GM19455 (cell line): ENCODE measurements around the gene NPHP4.

Source experiments
- ATAC-seq: cut with Tn5 transposase; IDR thresholded peaks from one replicate; pipeline ENCODE4 v1.9.1; 2021; ENCODE audit not compliant: unreplicated experiment

NPHP4 gene

DNA sequence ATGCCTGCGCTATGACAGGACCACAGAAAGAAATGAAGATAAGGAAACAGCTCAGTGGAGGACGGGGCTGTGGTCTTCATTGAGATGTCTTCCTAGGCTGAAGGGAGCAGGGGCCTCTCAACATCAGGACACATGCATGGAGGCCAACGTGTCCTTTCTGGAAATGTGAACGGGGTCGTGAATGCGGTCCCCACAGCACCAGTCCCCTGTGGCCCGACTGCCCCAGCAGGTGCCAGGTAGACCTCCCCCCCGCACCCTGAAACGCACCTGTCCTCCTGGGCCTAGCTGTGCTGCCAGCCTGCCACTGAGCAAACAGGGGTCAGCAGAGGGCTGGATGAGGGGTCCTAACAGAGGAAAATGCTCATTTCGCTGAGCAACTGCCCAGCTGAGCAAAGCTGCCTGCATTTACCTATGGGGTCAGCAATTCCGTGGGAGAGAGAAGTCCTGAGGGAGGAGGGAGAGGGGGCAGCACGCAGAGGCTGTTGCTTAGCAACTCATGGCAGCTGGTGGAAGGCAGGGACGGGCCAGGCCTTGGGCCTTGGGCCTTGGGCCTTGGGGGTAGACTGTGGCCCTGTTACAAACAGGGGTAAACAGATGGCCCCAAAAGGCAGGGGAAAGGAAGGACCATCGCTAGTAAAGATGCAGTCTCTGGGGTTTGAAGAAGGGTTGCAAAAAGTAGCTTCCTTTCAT, 77.4 kb downstream of the NPHP4 start:
- no peak for ATAC-seq

DNA sequence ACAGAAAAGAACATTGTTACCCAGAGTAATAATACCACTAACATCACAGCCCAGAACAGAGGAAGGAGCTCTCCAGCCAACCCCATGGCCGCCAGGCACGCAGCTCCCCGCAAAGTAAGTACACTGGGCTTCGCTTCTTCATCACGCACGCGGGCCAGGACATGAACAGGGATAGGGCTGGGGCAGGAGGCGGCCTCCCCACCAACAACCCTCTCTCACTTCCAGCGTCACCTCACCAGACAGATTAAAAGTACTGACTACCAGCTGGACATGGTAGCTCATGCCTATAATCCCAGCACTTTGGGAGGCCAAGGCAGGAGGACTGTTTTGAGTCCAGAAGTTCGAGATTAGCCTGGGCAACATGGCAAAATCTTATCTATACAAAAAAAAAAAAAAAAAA, 78.3 kb downstream of the NPHP4 start:
- ATAC-seq = no peak

DNA sequence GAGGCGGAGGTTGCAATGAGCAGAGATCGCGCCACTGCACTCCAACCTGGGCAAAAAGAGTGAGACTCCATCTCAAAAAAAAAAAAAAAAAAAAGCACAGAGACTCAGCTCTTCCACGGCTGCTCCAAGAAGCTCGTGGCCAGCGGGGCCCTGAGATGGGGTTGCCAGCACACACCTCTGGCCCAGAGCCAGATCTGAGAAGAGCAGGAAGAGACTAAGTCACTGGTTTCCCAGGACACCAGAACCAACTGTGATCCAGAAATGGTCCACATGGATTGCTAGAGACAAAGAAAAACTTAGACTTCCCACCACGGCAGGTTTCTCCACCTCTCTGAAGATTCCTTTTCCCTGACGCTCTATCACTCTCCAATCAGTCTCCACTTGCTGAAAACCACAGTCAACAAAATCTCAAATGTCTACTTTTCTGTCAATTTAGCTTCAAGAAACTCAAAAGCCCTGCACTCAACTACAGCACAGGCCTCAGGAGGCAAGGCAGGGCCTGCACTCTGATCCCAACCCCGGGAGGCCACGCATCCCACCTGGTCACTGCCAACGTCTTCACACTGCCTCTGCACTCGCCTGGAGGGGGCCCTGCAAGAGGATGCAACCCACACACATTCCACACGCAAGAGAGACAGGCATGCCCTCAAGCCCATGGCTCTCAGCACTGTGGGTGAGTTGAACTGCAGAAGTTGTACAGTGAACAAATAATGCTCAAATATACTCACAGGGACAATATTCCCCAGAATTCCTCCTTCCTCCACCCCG, 79.0 kb downstream of the NPHP4 start:
- no peak for ATAC-seq

- no peak for ATAC-seq
Measured at GRCh38 chr1:5911871-5912271, 80.4 kb downstream of the NPHP4 start.

GRCh38 chr1:5911157-5911556, 81.1 kb downstream of the NPHP4 start:
- no peak for ATAC-seq

- no peak for ATAC-seq
Measured at GRCh38 chr1:5910666-5911065, 81.6 kb downstream of the NPHP4 start.

DNA sequence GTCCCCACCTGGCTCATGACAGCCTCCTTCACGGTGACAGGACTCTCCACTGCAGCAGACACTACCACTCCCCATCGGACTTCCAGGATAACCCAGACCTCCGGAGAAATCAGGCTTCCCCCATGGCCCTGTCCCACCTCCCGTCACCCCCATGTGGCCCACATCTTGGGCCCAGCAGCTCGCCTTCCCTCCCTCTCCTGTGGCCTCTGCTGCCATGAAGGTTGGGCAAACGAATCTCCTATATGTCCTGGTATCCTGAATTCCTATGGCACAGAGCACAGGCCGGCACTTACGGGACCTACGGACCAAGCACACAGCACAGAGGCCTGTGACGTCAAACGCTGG, 82.0 kb downstream of the NPHP4 start:
- ATAC-seq = no peak

DNA sequence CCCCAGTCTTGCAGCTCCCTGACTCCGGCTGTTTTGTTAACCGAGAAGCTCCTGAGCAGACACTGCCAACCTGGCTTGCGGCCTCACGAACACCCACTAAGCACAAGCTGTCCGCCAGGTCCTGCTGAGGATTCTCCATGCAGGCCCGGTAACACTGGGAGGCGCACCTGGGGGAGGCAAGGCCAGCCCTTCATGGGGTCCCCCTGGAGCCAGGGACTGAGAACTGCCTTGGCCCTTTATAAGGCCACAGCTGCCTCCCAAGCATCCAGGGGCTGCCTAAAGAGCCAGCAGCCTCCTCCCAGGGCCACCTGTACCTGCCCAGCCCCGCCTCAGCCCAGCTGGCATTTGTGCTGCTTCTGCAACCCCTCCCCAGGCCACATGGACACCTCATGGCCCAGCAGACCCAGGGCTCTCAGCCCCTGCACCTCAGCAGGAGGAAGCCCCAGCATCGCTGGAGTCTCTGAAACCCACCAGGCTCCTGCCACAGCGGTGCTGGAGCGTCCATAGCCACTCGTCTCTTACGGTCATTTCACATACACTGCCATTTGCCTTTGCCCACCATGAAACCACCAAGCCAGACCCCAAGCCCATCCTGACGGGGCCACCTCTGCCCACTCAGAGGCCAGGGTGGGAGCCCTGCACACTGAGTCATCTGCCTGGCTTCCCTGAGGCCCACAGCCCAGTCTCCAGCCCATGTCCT, 82.5 kb downstream of the NPHP4 start:
- ATAC-seq = no peak

GRCh38 chr1:5908461-5909375, 83.5 kb downstream of the NPHP4 start:
- ATAC-seq = no peak

- ATAC-seq = no peak
Measured at GRCh38 chr1:5907966-5908365, 84.3 kb downstream of the NPHP4 start.

DNA sequence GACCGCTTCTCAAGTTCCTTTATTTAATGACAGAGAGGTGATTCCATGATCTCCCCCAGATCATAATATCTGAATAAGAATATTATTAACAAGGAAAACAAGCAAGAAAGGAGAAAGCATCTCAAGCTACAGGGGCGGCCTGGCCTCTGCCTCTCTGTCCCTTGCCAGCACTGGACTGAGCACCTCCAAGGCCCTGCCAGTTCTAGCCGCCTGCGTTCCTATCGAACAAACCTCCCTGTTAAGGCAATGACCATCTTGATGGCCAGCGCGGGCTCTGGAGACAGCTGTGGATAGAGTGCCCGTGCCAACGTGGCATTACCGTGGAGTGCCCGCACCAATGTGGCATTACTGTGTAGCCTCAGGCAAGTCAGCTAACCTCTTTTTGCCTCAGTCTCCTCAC, 84.8 kb downstream of the NPHP4 start:
- no peak for ATAC-seq

DNA sequence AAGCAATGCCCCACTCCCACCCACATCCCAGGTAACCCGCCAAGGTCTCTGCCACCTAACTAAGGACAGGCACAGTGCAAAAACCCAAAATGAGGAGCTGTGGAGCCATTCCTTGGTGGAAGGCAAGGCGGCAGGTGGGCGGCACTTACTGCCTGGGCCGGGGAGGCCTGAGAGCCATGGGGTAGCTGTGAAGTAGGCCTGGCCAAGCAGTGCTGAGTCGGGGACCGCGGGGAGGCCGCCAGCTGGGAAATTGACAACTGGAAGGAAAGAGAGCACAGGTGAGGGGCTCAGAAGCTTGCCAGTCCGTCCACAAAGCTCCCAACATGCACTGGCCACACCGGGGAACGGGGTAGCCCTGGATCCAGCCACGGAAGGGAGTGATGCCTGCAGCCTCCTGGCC, 85.3 kb downstream of the NPHP4 start:
- ATAC-seq = no peak

DNA sequence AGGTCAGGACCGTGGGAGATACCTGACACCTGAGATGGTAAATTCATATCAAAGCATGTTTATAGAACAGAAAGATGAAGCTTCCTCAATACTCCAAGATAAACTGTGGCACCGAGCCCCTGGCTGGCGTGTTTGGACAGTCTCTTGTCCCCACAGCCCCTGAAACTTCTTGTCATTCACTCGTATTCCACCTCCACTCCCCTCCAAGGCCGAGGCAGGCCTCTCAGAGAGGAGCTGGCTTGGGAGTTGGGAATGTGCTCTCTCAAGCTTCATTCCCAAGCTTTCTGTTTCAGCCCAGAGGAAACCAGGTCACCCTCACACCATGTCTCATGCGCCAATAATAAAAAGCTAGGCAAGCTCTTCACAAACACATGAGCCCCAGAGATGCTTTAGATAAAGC, 86.1 kb downstream of the NPHP4 start:
- ATAC-seq = no peak

DNA sequence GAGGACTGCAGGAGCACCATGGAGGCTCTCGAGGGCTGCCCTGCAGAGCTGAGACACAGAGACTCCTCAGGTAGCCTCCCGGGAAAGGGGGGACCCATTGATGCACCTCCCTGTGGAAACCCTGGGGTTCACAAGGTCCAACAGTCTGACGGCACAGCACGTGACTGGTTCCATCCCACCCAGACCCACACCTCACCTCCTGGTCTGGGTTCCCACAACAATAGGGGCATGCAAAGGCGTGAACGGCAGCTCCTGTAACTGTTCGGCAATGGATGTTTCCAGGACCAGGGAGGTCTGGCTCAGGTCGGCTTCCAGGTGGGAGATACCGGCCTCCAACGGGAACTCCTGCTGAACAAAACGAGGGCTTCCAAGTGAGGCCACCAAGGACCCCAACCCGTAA, 86.8 kb downstream of the NPHP4 start:
- ATAC-seq = no peak

DNA sequence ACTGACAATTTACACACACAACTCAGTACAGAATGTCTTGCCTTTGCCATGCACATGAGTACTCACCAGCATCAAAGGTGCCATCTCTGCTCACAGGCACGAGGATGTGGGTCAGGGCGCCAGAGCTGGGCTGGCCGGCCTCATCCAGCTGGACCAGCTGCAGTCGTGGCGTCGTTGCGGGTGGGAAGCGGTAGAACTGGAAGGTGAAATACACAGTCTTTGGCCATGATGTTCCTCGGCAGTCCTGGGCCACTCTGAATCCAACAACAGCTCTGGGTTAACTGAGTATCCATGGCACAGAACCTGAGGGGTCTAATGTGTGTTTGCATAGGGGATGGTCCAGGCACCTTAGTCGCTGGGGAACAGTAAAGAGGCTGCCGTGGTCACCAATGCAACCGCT, 87.7 kb downstream of the NPHP4 start:
- ATAC-seq = no peak

- no peak for ATAC-seq
Measured at GRCh38 chr1:5903680-5904079, 88.5 kb downstream of the NPHP4 start.

- no peak for ATAC-seq
Measured at GRCh38 chr1:5903031-5903430, 89.2 kb downstream of the NPHP4 start.

- no peak for ATAC-seq
Measured at GRCh38 chr1:5901841-5902240, 90.4 kb downstream of the NPHP4 start.

- no peak for ATAC-seq
Measured at GRCh38 chr1:5901150-5901549, 91.1 kb downstream of the NPHP4 start.

DNA sequence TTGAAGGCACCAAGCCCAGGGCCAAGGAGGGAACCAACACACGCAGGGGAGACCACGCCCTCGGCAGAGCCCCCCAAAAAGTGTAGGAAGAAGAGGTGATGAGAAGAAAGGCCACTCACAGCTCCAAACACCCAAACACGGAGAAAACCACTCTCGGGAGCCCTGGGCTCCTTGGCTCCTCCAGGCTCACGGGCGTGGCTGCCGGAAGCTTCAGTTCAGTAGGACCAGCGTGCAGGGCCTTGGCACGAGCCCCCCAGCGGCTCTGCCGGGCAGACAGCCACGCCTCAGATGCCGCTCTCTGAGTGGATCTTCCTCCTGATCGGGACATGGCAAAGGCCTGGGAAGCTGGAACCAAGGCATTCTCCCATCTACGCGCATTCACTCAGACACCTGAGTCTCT, 94.0 kb downstream of the NPHP4 start:
- ATAC-seq = no peak
